ENCODE results near the gene PEA15. TPM values are rescaled to one million over a fixed set of nuclear protein-coding genes. Genes with fewer than 3 reads are reported as not detected.

The PEA15 gene
- total and polyA plus RNA-seq, 2 experiments from 2014 or later, result 93.2 to 112 TPM

GRCh38 chr1:160243767-160244166 lies 38.6 kb downstream of the PEA15 start:
- DNase-seq (ENCODE audit: low read depth in 1 of 2, low spot score in 1 of 2), result no peak
- H3K27ac ChIP-seq, result peak overlapping the region; percentile 75
- no peaks in the 10 kb centered on the region for H3K27me3 ChIP-seq
- no peaks in the 10 kb centered on the region for H3K9me3 ChIP-seq (ENCODE audit: low read depth)
- H3K4me1 ChIP-seq (ENCODE audit: low read depth), result peaks cover 46% of the 10 kb centered on the region
- H3K36me3 ChIP-seq, result peaks cover 17% of the 10 kb centered on the region
- H3K4me3 ChIP-seq, result no peak overlapping the region
- TF ChIP-seq, protein P1, sequence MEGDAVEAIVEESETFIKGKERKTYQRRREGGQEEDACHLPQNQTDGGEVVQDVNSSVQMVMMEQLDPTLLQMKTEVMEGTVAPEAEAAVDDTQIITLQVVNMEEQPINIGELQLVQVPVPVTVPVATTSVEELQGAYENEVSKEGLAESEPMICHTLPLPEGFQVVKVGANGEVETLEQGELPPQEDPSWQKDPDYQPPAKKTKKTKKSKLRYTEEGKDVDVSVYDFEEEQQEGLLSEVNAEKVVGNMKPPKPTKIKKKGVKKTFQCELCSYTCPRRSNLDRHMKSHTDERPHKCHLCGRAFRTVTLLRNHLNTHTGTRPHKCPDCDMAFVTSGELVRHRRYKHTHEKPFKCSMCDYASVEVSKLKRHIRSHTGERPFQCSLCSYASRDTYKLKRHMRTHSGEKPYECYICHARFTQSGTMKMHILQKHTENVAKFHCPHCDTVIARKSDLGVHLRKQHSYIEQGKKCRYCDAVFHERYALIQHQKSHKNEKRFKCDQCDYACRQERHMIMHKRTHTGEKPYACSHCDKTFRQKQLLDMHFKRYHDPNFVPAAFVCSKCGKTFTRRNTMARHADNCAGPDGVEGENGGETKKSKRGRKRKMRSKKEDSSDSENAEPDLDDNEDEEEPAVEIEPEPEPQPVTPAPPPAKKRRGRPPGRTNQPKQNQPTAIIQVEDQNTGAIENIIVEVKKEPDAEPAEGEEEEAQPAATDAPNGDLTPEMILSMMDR (IDR thresholded peaks at IDR 0.05; ENCODE audit: low read depth, low read length), result no peak

- Histone ChIP-seq H3K4me1 (ENCODE audit: low read depth) (peaks cover 46% of the 10 kb centered on the region), H3K4me3 (no peak overlapping the region), H3K36me3 (peaks cover 15% of the 10 kb centered on the region), H3K27me3 (no peaks in the 10 kb centered on the region), H3K27ac (peak overlapping the region; percentile 75), H3K9me3 (ENCODE audit: low read depth) (no peaks in the 10 kb centered on the region)
- TF ChIP-seq, protein P1 (IDR thresholded peaks at IDR 0.05; ENCODE audit: low read depth, low read length), result no peak
- DNase-seq (ENCODE audit: low read depth in 1 of 2, low spot score in 1 of 2), result no peak
Measured at GRCh38 chr1:160244209-160244608, 39.0 kb downstream of the PEA15 start.

GRCh38 chr1:160245434-160245833 lies 40.2 kb downstream of the PEA15 start:
- no peak for DNase-seq (ENCODE audit: low read depth in 1 of 2, low spot score in 1 of 2)
- peak overlapping the region; percentile 75 for H3K27ac ChIP-seq
- TF ChIP-seq, protein P1 (IDR thresholded peaks at IDR 0.05; ENCODE audit: low read depth, low read length), result no peak

DNA sequence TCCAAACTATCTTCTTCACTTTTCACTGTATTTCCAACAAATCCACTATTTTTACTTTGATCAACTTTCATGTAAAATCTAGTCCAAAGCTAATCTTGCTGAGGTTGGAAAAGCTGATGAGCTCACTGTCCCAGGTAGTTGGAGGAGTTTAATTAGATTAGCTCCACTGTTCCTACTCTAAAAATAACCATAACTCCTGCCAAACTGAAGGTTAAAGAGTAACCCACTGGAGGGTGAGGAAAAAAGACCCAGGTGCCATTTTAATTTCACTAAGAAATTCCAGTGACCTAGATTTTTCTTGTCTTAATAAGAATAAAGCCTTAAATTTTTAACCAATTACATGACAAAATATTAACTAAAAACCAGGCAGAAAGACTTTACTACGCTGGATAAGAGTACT lies 41.9 kb downstream of the PEA15 start:
- TF ChIP-seq, protein P1 (IDR thresholded peaks at IDR 0.05; ENCODE audit: low read depth, low read length), result no peak
- Histone ChIP-seq H3K36me3 (peaks cover 8% of the 10 kb centered on the region), H3K27me3 (no peaks in the 10 kb centered on the region), H3K27ac (peak overlapping the region; percentile 59), H3K4me1 (ENCODE audit: low read depth) (peaks cover 46% of the 10 kb centered on the region), H3K4me3 (no peak overlapping the region), H3K9me3 (ENCODE audit: low read depth) (no peaks in the 10 kb centered on the region)
- DNase-seq (ENCODE audit: low read depth in 1 of 2, low spot score in 1 of 2), result no peak

More at GRCh38 chr1:160245434-160245833, 40.2 kb downstream of the PEA15 start:
- H3K27me3 ChIP-seq, result no peaks in the 10 kb centered on the region
- H3K9me3 ChIP-seq (ENCODE audit: low read depth), result no peaks in the 10 kb centered on the region
- no peak overlapping the region for H3K4me3 ChIP-seq
- H3K4me1 ChIP-seq (ENCODE audit: low read depth), result peaks cover 46% of the 10 kb centered on the region
- H3K36me3 ChIP-seq, result peaks cover 8% of the 10 kb centered on the region

DNA sequence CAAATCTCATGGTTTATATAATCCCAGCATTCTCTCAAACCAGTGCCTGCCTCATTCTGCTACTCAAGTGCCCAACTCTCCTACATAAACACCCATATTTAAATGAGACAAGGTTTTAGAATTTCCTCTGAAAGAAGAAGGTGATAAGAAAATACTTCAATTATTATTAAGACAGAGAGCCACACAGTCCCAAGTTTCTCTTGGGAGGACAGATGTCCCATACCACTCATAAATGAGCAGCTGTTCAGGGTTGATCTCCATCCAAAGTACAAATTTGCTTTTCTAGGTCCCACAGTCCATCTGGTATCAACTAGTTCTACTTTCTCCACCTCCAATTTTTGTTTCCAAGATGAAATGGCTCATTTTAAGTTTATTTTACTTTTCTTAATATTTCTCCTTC lies 45.8 kb downstream of the PEA15 start:
- peaks cover 27% of the 10 kb centered on the region for H3K4me1 ChIP-seq (ENCODE audit: low read depth)
- TF ChIP-seq, protein P1 (IDR thresholded peaks at IDR 0.05; ENCODE audit: low read depth, low read length), result no peak
- peak overlapping the region; percentile 72 for H3K27ac ChIP-seq
- peaks cover 8% of the 10 kb centered on the region for H3K36me3 ChIP-seq
- DNase-seq (ENCODE audit: low read depth in 1 of 2, low spot score in 1 of 2), result no peak
- no peaks in the 10 kb centered on the region for H3K9me3 ChIP-seq (ENCODE audit: low read depth)
- H3K4me3 ChIP-seq, result no peak overlapping the region
- H3K27me3 ChIP-seq, result no peaks in the 10 kb centered on the region

Measured in cardiac muscle cell (in vitro differentiated cells and primary cell).